ENCODE data around the gene EXOC6B. TPM values are rescaled to one million over a fixed set of nuclear protein-coding genes. Genes with fewer than 3 reads are reported as not detected.
A peak's percentile ranks its signal among the peaks of the same experiment; 100 is the strongest.

EXOC6B gene
- total and polyA plus RNA-seq, 7 donors, result 4.4 to 26.8 (median 14.1) TPM

- ATAC-seq, result no peak
- H3K4me3 ChIP-seq, result no peak overlapping the region
These were observed 617.6 kb downstream of the EXOC6B start for GRCh38 chr2:72208225-72208624.

GRCh38 chr2:72207334-72207733, 618.5 kb downstream of the EXOC6B start:
- no peak overlapping the region for H3K27ac ChIP-seq
- H3K4me3 ChIP-seq, result no peak overlapping the region
- no peaks in the 10 kb centered on the region for H3K27me3 ChIP-seq (ENCODE audit: insufficient read depth in 3 of 3, low read length in 2 of 3)
- TF ChIP-seq, protein P1, sequence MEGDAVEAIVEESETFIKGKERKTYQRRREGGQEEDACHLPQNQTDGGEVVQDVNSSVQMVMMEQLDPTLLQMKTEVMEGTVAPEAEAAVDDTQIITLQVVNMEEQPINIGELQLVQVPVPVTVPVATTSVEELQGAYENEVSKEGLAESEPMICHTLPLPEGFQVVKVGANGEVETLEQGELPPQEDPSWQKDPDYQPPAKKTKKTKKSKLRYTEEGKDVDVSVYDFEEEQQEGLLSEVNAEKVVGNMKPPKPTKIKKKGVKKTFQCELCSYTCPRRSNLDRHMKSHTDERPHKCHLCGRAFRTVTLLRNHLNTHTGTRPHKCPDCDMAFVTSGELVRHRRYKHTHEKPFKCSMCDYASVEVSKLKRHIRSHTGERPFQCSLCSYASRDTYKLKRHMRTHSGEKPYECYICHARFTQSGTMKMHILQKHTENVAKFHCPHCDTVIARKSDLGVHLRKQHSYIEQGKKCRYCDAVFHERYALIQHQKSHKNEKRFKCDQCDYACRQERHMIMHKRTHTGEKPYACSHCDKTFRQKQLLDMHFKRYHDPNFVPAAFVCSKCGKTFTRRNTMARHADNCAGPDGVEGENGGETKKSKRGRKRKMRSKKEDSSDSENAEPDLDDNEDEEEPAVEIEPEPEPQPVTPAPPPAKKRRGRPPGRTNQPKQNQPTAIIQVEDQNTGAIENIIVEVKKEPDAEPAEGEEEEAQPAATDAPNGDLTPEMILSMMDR (IDR thresholded peaks at IDR 0.05), result no peak
- WGBS, 3 donors, result 95 to 99% (median 97%) methylated on average over 2 of the region's 2 CpGs
- no peaks in the 10 kb centered on the region for H3K36me3 ChIP-seq (ENCODE audit: insufficient read depth in 1 of 2, low read depth in 1 of 2)
- intact Hi-C loops (cut with DNase I), result no loop called here
- no peak for ATAC-seq
- no peak for DNase-seq
- peaks cover 3% of the 10 kb centered on the region for H3K4me1 ChIP-seq
- no peaks in the 10 kb centered on the region for H3K9me3 ChIP-seq

More at GRCh38 chr2:72208225-72208624, 617.6 kb downstream of the EXOC6B start:
- intact Hi-C loops (cut with DNase I), result no loop called here
- no peaks in the 10 kb centered on the region for H3K36me3 ChIP-seq (ENCODE audit: insufficient read depth in 1 of 2, low read depth in 1 of 2)
- no peak for DNase-seq
- WGBS, 3 donors, result 92 to 97% (median 97%) methylated on average over 1 of the region's 1 CpG
- peaks cover 3% of the 10 kb centered on the region for H3K4me1 ChIP-seq
- no peak overlapping the region for H3K27ac ChIP-seq
- H3K27me3 ChIP-seq (ENCODE audit: insufficient read depth in 3 of 3, low read length in 2 of 3), result no peaks in the 10 kb centered on the region
- no peaks in the 10 kb centered on the region for H3K9me3 ChIP-seq
- TF ChIP-seq, protein P1 (IDR thresholded peaks at IDR 0.05), result no peak

DNA sequence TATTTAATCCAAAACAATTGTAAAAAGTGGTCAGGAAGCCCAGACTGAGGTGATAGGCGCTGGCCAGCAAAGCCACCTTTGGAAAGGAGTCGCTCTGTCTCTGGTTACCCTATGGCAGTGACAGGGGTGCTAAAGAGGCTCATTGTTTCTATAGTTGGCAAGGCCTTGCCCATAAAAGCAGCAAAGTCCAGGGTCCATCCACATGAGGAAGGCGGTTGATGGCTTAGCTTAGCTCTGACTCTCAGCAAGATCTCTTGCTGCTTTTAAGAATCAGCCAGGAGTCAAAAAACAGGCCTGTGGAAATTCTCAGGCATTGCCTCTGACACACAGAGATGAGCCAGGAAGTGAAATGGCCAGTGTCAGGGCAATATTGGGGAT, 620.3 kb downstream of the EXOC6B start:
- TF ChIP-seq, protein P1 (IDR thresholded peaks at IDR 0.05), result no peak
- Histone ChIP-seq H3K4me3 (no peak overlapping the region), H3K4me1 (peaks cover 3% of the 10 kb centered on the region), H3K27me3 (ENCODE audit: insufficient read depth in 3 of 3, low read length in 2 of 3) (no peaks in the 10 kb centered on the region), H3K9me3 (no peaks in the 10 kb centered on the region), H3K36me3 (ENCODE audit: insufficient read depth in 1 of 2, low read depth in 1 of 2) (no peaks in the 10 kb centered on the region), H3K27ac (no peak overlapping the region)
- no peak for DNase-seq
- intact Hi-C loops (cut with DNase I), result no loop called here
- peak in 1 of 4 donors; percentile 13 for ATAC-seq
- WGBS, 3 donors, result 49 to 65% (median 50%) methylated on average over 3 of the region's 3 CpGs

DNA sequence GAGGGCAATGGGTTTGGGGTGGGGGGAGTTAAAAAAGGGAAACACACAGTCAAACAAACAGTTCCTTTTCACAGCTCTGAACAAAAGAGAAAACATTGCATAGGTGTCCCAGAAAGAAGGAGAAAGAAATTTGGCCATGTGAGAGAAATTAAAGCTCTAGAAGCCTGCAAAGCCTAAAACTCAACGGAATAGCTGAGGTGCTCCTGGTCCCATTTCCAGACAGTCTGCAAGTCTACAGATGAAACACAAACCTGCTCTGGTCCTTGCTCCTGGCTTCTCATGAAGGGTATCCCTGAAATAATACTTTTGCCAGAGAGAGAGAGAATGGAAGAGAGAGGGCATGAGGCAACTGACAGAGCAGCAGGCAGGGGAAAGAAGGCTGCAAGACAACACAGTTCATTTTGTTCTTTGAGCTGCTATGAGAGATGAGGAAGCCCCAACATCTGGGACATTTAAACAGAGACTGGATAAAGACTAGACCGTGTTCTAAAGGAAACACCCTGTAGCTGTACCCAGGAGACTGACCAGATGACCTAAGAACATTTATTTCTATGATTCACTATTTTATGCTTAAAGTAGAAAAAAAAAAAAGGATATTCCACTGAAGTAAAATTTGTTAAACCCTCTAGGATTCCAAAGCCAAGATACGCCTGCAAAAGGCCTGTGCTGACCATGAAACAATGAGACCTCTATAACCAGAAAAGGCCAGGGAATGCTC, 620.9 kb downstream of the EXOC6B start:
- Histone ChIP-seq H3K9me3 (no peaks in the 10 kb centered on the region), H3K4me1 (peaks cover 3% of the 10 kb centered on the region), H3K27me3 (ENCODE audit: insufficient read depth in 3 of 3, low read length in 2 of 3) (no peaks in the 10 kb centered on the region), H3K4me3 (no peak overlapping the region), H3K36me3 (ENCODE audit: insufficient read depth in 1 of 2, low read depth in 1 of 2) (no peaks in the 10 kb centered on the region), H3K27ac (no peak overlapping the region)
- peak in 1 of 4 donors; percentile 64 for ATAC-seq
- no peak for DNase-seq
- TF ChIP-seq, protein P1 (IDR thresholded peaks at IDR 0.05), result no peak
- intact Hi-C loops (cut with DNase I), result no loop called here
- WGBS, 3 donors, result 43 to 49% (median 48%) methylated on average over 3 of the region's 3 CpGs
